Measurements from ENCODE around the gene UGT3A1. TPM values are rescaled to one million over a fixed set of nuclear protein-coding genes. Genes with fewer than 3 reads are reported as not detected.
"Not testable (repeated sequence)": the region's sequence is repeated elsewhere in the genome, so short reads cannot be mapped to it uniquely, and the experiment has no call there.

The UGT3A1 gene
- total and polyA plus RNA-seq, 10 of the 15 experiments (the other 5 are each of a cell fraction or from before 2014, with no cell fraction given), result not detected

GRCh38 chr5:35979715-35980114, 11.5 kb downstream of the UGT3A1 start (continued):
- TF ChIP-seq, protein P1, sequence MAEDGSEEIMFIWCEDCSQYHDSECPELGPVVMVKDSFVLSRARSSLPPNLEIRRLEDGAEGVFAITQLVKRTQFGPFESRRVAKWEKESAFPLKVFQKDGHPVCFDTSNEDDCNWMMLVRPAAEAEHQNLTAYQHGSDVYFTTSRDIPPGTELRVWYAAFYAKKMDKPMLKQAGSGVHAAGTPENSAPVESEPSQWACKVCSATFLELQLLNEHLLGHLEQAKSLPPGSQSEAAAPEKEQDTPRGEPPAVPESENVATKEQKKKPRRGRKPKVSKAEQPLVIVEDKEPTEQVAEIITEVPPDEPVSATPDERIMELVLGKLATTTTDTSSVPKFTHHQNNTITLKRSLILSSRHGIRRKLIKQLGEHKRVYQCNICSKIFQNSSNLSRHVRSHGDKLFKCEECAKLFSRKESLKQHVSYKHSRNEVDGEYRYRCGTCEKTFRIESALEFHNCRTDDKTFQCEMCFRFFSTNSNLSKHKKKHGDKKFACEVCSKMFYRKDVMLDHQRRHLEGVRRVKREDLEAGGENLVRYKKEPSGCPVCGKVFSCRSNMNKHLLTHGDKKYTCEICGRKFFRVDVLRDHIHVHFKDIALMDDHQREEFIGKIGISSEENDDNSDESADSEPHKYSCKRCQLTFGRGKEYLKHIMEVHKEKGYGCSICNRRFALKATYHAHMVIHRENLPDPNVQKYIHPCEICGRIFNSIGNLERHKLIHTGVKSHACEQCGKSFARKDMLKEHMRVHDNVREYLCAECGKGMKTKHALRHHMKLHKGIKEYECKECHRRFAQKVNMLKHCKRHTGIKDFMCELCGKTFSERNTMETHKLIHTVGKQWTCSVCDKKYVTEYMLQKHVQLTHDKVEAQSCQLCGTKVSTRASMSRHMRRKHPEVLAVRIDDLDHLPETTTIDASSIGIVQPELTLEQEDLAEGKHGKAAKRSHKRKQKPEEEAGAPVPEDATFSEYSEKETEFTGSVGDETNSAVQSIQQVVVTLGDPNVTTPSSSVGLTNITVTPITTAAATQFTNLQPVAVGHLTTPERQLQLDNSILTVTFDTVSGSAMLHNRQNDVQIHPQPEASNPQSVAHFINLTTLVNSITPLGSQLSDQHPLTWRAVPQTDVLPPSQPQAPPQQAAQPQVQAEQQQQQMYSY (CRISPR knock-in tag; IDR thresholded peaks at IDR 0.05), result no peak
- TF ChIP-seq FOS (IDR thresholded peaks at IDR 0.05; ENCODE audit: borderline replicate concordance, extremely low read depth, insufficient read length) (no peak), MTA3 (IDR thresholded peaks at IDR 0.05; ENCODE audit: borderline replicate concordance, low read length) (no peak), NKRF (conservative IDR thresholded peaks at IDR 0.05) (no peak), CBFB (IDR thresholded peaks at IDR 0.05; ENCODE audit: low read depth) (no peak)

- H3K27me3 ChIP-seq (replicated peaks in 1 of 2; ENCODE audit: control insufficient read depth in 2 of 2, insufficient read depth in 2 of 2, low read length in 1 of 2); H3K36me3 ChIP-seq (ENCODE audit: control insufficient read depth in 2 of 2, insufficient read depth in 2 of 2, low read length in 1 of 2); H3K9ac ChIP-seq (ENCODE audit: control insufficient read depth, insufficient read depth, low read length); CTCF ChIA-PET; in situ Hi-C loops (cut with MboI); H3K79me2 ChIP-seq (ENCODE audit: control insufficient read depth, insufficient read depth, low read length); ATAC-seq; intact Hi-C loops (cut with micrococcal nuclease; ENCODE audit: unreplicated experiment); FAIRE-seq; H4K20me1 ChIP-seq (ENCODE audit: control insufficient read depth, insufficient read depth); H3K27ac ChIP-seq (ENCODE audit: control insufficient read depth, insufficient read depth); H3K4me3 ChIP-seq; RAD21 ChIA-PET (ENCODE audit: unreplicated experiment); DNase-seq (ENCODE audit: low read depth, low spot score); H3K9me3 ChIP-seq (replicated peaks; ENCODE audit: control insufficient read depth, insufficient read depth, low read length); POLR2A ChIA-PET; BruUV-seq (replicated peaks); H2AFZ ChIP-seq (ENCODE audit: control insufficient read depth, low read depth, low read length); H3K4me2 ChIP-seq (ENCODE audit: control insufficient read depth, insufficient read depth); H3K4me1 ChIP-seq (ENCODE audit: control insufficient read depth, insufficient read depth, low read length): not testable (repeated sequence)
- 0% methylated on average over 3 of the region's 3 CpGs for WGBS (ENCODE audit: insufficient coverage, insufficient replicate concordance, low lambda C conversion rate, missing lambda C conversion rate)
- SMC1A ChIA-PET (ENCODE audit: uncharacterized antibody, unreplicated experiment), result interaction anchor here (1.3 kb wide), 1 partner anchor 11 kb away, joined by 4 read pairs; no protein-coding TSS in a partner anchor
Measured at GRCh38 chr5:35976859-35977258, 14.3 kb downstream of the UGT3A1 start.
